ENCODE measurements around the gene SENP1.

SENP1 gene

DNA sequence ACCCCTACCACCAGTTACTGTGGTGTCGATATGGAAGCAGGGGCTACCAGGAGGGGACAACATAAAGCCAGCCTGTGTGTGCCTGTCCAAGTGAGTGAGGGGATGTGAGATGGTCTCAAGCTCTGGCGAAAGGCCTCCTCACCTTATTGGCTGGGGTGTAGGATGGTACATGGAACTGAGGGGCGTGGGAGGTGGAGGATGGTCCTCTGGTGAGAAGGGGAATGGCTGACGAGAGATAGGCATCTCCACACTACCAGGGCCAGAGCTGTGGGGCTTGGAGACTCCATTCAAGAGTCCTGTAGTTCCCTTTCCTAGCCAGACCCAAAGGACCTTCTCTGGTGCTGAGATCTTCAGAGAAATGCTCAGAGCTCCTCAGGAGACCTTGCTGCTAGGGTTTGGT is 69.1 kb downstream of the SENP1 start:
- DNase-seq (ENCODE audit: low read depth, low spot score): no peak

DNA sequence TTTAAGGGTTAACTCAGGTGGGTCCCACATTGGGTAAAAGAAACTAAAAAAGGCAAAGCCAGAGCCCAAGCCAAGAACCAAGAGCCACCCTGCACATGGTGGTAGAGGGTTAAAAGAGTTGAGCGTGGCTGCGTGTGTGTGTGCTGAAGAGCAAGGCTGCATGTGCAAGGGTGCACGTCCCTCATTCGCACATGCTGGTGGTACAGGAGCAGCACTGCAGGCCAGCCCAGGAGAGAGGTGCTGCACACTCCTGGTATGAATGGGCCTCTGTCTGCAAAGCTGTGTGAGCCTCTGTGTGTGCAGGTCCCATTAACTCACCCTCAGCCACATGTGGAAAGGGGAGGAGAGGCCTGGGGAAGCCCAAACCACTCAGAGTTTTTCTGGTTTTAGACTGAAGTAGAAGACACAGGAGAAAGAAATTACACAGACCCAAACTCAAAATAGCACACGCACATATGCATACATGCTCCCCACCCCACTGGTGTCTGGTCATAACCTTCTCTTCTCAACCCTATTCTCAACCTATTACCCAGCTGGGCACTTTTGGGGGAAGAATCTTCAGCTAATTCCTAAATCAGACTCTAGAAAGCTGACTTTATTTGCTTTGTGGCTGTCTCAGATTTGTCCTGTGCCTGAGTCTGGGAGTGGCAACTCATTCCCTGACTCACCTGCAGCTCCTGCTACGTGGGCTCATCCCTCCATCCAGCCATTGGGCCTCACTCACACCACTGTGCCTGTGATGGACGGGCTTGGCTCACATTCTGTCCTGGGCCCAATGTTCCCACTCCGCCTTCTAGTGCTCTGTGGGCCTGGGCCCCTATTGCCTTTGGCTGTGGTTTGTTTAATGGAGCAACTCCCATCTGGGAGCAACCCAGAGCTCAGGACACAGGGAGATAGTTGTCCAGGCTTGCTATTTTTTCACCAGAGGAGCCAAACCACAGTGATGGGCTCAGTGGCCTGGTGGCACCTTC is 70.8 kb downstream of the SENP1 start:
- no peak for DNase-seq (ENCODE audit: low read depth, low spot score)

GRCh38 chr12:48033451-48033850 is 72.4 kb downstream of the SENP1 start:
- DNase-seq (ENCODE audit: low read depth, low spot score): no peak

- no peak for DNase-seq (ENCODE audit: low read depth, low spot score)
Observed at GRCh38 chr12:48032597-48032996, 73.3 kb downstream of the SENP1 start.

GRCh38 chr12:48031135-48031960 is 74.5 kb downstream of the SENP1 start:
- DNase-seq (ENCODE audit: low read depth, low spot score): no peak

GRCh38 chr12:48030173-48030650 is 75.7 kb downstream of the SENP1 start:
- no peak for DNase-seq (ENCODE audit: low read depth, low spot score)

DNA sequence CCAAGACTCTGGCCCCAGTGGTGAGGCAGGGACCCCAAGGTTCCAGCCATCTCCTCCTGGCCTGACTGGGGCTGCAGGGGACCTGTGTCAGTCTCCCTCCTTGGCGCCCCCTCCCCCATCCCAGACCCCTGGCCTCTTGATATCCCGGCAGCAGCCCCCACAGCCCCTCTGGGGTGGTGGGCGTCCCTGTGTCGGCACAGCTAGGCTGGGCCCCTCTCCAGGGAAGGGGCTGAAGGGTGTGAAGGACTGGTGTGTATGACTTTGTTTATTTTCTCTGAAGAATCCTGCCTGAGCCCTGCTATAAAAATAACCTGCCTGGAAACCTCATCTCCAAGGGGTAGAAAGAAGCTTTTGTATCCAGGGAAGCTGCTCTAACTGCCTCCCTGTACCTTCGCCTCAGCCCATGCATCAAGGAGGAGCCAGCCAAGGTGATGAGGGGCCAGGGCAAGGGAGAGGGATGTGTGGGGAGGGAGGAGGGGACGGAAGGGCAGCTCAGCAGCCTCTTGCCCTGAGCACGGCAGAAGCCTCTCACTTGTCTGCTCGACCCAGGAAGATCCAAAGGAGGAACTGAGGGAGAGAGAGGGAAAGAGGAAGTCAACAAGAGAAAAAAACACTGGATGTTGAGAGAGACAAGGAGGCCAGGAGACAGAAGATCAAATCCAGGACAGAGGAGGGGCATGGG is 76.2 kb downstream of the SENP1 start:
- DNase-seq (ENCODE audit: low read depth, low spot score): no peak

- no peak for DNase-seq (ENCODE audit: low read depth, low spot score)
Observed at GRCh38 chr12:48028541-48029431, 77.1 kb downstream of the SENP1 start.

DNA sequence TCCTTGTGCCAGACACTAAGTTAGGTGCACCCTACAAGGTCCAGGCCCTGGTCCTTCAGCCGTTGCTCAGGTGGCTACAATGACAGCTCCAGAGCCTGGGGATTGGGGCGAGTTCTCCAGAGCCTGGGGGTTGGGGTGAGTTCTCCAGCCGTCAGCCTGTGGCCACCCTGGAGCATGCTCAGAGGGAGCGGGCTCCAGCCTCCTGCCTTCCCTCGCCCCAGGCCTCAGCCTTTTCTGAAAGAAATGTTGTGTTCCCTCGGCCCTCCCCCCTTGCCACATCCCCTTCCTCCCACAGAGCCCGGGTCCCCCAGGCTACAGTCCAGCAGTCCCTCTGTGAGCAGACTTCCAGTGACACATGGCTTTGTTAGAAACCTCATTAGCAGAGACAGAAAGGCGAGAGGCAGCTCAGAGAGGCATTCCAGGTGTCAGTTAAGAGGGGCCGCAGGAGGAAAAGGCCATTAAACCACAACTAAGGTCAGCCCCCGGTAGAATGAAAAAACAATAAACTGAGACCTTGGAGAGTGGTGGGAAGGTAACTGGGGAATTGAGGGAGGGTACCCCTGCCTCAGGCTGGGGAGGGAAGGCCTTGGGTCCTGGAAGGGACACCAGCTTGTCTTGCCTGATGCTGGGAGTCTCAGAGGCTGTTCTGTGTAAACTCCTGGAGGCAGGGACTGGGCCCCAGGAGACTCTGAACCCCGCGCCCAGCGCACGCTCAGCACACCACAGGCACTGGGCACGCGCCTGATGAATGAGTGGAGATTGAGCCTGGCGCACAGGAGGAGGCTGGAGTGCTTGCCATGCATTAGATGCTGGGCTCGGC is 78.5 kb downstream of the SENP1 start:
- no peak for DNase-seq (ENCODE audit: low read depth, low spot score)

DNA sequence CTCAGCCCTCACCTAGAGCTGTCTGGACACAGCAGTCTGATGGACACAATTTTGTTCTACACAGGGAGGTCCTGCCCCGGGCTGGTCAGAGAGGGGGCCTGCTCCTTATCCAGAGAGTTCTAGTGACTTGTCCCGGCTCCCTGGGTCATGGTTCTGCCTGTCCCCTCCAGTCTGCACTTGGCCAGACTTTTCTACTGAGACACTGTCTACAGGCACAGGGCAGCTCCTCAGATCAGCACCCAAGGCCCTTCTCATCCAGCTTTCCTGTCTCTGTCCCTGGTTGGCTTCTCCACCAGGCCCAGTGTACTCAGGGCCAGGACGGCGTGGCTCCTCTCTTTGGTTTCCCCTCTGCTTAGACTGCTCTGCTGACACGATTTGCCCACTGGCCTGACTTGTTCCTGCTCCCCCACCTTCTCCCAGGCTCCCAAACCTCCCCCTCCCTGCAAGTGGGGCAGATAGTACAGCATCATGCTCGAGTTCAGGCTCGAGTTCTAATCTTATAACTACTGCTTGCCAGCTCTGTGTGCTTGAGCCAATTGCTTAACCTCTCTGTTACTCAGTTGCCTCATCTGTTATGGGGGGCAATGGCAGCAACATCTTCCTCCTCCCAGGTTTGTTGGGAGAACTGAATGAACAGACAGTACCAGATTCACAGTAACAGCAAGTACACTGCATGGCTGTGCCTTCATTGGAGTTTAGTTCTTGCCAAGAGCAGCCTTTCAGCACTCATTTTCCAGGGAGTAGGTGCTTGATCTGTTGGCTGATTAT is 79.6 kb downstream of the SENP1 start:
- no peak for DNase-seq (ENCODE audit: low read depth, low spot score)

GRCh38 chr12:48025281-48025680 is 80.6 kb downstream of the SENP1 start:
- DNase-seq (ENCODE audit: low read depth, low spot score): no peak

DNA sequence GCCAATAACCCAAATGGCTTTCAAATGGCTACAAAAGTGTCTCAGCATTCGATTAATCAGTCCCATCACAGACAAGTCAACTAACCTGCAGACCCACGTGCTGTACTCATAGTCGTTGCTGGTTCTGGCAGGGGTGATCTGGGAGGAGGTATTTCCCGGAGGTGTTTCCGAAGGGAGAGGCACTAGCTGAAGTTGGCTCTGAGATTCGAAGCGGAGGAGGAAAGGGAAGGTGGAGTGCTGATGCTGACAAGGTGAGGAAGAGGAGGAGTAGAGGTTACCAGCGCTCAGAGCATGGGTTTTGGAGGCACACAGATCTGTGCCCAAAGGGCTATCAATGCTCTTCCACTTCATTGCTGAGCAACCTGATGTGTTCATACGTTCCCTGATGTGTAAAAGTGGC is 81.1 kb downstream of the SENP1 start:
- no peak for DNase-seq (ENCODE audit: low read depth, low spot score)

DNA sequence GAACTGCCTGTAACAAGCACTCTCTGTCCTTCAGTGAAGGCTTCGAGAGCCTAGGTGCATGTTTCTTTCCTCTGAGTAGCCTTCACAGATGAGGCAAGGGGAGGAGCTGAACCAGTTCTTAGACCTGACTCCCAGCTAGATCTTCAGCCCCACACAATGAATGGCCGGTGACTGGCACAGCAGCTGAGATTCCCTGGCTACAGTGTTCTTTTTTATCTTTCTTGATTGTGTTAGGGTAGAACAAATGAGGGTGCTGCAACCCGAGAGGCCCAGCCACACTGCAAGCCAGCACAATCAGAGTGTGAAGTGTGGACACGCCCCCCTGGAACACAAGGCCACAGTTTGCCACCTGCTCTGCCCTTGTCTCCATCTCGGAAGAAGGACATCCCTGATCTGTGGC is 82.5 kb downstream of the SENP1 start:
- no peak for DNase-seq (ENCODE audit: low read depth, low spot score)

- no peak for DNase-seq (ENCODE audit: low read depth, low spot score)
Observed at GRCh38 chr12:48022676-48023385, 83.0 kb downstream of the SENP1 start.

GRCh38 chr12:48022180-48022521 is 83.7 kb downstream of the SENP1 start:
- DNase-seq (ENCODE audit: low read depth, low spot score): no peak

DNA sequence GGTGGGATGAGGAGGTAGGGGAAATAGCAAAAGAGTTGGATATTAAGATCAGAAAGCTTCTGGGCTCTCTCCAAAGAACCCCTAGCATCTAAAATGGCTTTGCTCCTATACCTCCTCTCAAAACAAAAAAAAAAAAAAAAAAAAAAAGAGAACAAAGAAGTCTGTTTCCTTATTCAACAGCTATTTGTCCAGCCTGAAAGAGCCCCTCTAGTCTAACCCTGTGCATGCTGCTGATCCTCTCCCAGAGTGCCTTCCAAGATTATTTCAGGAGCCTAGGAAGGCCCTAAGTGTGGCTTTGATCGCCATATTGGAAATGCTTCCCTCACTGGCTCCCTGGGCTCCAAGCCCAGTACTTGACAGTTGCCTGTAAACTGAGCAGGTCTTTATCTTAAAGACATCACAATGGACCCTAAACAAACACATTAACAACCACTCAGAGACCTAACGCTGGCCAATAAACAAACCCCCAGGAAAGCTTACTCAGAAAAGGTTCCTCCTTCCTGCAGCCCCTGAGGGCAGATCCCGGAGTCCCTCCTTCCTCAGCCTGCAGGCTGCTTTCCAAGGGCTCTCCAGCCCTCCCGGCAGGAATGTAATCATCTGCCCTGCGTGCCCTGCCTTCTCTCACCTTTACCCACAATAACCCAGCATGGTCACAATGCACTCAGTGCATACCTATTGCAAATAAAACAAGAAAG is 84.2 kb downstream of the SENP1 start:
- no peak for DNase-seq (ENCODE audit: low read depth, low spot score)

DNA sequence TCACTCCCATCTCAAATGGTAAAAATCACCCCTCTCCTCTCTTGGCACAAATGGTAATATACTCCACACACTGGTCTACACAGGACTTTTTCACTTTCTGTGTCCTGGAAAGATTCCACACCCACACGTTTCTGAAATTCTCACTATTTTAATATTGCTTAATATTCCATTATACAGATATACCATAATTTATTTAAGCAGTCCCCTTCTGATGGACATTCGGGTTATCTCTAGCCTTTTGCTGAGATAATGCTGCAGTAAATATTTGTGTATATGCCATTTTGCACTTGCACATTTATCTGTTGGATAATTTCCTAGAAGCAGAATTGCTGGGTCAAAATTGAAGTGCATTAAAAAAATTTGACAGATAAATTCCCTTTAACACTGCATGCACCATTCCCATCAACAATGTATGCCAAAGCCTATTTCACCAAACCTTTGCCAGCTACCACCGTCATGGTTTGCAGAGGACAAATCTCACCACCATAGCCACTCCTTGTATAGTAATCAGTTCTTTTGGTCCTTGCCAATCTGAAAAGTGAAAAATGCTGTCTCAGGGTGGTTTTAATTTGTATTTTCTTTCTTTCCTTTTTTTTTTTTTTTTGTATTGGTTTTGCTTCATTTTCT is 86.1 kb downstream of the SENP1 start:
- DNase-seq (ENCODE audit: low read depth, low spot score): no peak

DNA sequence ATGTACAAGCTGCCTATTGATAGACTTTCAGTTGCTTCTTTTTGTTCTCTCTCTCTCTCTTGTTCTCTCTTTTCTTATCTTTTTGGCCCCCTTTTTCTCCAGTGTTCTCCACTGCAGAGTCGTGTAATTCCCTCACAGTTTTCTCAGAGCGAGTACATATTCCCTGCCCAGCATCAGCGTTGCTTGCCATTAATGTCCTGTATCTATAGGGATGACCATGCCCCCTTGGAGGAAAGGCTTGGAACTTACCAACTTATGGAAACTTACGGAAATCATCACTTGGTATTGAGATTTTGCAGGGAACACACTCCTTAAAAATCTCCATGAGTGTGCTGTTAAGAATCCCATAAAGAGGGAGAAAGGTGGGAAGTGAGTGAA is 87.3 kb downstream of the SENP1 start:
- DNase-seq (ENCODE audit: low read depth, low spot score): no peak
